ENCODE data around the gene S100A14. TPM values are rescaled to one million over a fixed set of nuclear protein-coding genes. Genes with fewer than 3 reads are reported as not detected.

Gene S100A14
- total RNA-seq, 1 experiment from 2014 or later: 624 TPM

DNA sequence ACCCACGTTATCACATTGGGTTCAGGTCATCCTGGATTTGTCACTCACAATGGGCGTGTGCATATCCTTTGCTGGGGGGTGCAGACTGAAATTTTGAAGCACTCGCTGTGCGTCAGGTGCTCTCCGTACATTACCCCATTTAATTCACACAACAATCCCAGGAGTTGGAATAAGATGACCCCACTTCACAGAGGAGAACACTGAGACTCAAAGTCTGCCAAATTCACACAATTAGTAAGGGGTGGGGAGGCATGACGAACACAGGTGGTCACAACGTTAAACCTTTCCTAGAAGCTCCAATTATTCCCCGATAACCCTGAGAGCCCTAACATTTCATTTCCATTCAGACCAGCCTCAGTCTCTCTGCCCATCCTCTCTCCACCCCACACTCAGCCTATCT lies 46.7 kb downstream of the S100A14 start:
- H3K36me3 ChIP-seq (ENCODE audit: control insufficient read depth, insufficient read depth, low read length): no peaks in the 10 kb centered on the region
- H3K27me3 Mint-ChIP-seq (ENCODE audit: insufficient read depth, unreplicated experiment): no peaks in the 10 kb centered on the region
- H3K36me3 Mint-ChIP-seq (ENCODE audit: insufficient read depth, unreplicated experiment): peaks cover 15% of the 10 kb centered on the region
- POLR2A ChIA-PET: no interaction called here
- no peaks in the 10 kb centered on the region for H3K9me3 ChIP-seq
- H3K4me3 Mint-ChIP-seq (ENCODE audit: unreplicated experiment): no peak overlapping the region
- intact Hi-C loops (cut with micrococcal nuclease; ENCODE audit: unreplicated experiment): loop anchor here (10.0 kb wide), 1 partner anchor 215 kb away; the partner anchor contains the start of gene S100A9
- no TSS peak for BruUV-seq (replicated peaks)
- TF ChIP-seq, protein P1, sequence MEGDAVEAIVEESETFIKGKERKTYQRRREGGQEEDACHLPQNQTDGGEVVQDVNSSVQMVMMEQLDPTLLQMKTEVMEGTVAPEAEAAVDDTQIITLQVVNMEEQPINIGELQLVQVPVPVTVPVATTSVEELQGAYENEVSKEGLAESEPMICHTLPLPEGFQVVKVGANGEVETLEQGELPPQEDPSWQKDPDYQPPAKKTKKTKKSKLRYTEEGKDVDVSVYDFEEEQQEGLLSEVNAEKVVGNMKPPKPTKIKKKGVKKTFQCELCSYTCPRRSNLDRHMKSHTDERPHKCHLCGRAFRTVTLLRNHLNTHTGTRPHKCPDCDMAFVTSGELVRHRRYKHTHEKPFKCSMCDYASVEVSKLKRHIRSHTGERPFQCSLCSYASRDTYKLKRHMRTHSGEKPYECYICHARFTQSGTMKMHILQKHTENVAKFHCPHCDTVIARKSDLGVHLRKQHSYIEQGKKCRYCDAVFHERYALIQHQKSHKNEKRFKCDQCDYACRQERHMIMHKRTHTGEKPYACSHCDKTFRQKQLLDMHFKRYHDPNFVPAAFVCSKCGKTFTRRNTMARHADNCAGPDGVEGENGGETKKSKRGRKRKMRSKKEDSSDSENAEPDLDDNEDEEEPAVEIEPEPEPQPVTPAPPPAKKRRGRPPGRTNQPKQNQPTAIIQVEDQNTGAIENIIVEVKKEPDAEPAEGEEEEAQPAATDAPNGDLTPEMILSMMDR (IDR thresholded peaks at IDR 0.05; ENCODE audit: insufficient read depth in 1 of 2, low read depth in 1 of 2, low read length in 1 of 2, severe bottlenecking in 1 of 2, unreplicated experiment in 1 of 2): no peak
- H3K4me1 ChIP-seq: peaks cover 61% of the 10 kb centered on the region
- no peaks in the 10 kb centered on the region for H3K9me3 Mint-ChIP-seq (ENCODE audit: unreplicated experiment)
- peak overlapping the region; percentile 98 for H3K27ac Mint-ChIP-seq (ENCODE audit: unreplicated experiment)
- no peak overlapping the region for H3K4me3 ChIP-seq (ENCODE audit: low read depth, low read length)
- DNase-seq: no peak
- H3K27me3 ChIP-seq (replicated peaks; ENCODE audit: control insufficient read depth, insufficient read depth, low read length): no peaks in the 10 kb centered on the region
- CTCF ChIA-PET: interaction anchor here (0.8 to 1.9 kb wide), 3 partner anchors 34 to 62 kb away, joined by 3 to 8 read pairs (median 5); partner anchors contain the start of genes S100A13 and S100A6
- H3K4me1 Mint-ChIP-seq (ENCODE audit: low read depth, unreplicated experiment): peaks cover 71% of the 10 kb centered on the region

DNA sequence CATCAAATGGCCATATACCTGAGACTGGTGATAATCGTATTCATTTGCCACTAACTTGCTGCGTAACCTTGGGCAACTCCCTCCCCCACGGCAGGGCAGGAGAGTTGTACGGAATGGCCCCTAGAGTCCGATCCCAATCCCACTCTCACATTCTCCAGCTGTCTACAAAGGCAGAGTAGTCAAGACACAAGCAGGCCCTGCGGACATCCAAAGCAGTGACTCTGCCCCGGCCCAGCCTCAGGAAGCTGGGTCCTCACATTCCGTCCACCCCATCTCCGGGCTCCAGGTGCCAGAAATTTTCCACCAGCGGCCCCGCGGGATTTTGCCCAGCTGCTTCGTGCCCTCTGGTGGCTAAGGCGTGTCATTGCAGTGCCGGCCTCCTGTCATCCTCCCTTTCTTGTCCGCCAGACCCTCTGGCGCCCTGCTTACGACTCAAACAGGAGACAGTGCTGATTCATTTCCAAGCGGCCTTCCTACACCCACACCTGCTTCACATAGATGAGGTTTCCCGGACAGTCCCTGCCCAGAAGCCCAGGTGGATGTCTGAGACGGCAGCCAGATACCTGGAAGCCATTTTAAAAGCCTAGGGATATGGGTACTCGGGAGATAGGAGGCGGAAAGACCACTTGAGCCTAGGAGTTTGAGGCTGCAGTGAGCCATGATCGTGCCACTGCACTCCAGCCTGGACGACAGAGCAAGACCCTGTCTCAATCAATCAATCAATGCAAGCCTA lies 47.6 kb downstream of the S100A14 start:
- H3K4me3 ChIP-seq (ENCODE audit: low read depth, low read length): no peak overlapping the region
- Mint-ChIP-seq H3K36me3 (ENCODE audit: insufficient read depth, unreplicated experiment) (peaks cover 15% of the 10 kb centered on the region), H3K4me1 (ENCODE audit: low read depth, unreplicated experiment) (peaks cover 71% of the 10 kb centered on the region), H3K27ac (ENCODE audit: unreplicated experiment) (peak overlapping the region; percentile 98), H3K9me3 (ENCODE audit: unreplicated experiment) (no peaks in the 10 kb centered on the region), H3K27me3 (ENCODE audit: insufficient read depth, unreplicated experiment) (no peaks in the 10 kb centered on the region), H3K4me3 (ENCODE audit: unreplicated experiment) (peak overlapping the region; percentile 46)
- CTCF ChIA-PET: interaction anchor here (0.7 to 2.0 kb wide), 13 partner anchors 9 to 61 kb away, joined by 3 to 22 read pairs (median 7); partner anchors contain the start of genes S100A13, S100A16, S100A4 and S100A6
- TF ChIP-seq, protein P1 (IDR thresholded peaks at IDR 0.05; ENCODE audit: insufficient read depth in 1 of 2, low read depth in 1 of 2, low read length in 1 of 2, severe bottlenecking in 1 of 2, unreplicated experiment in 1 of 2): peak; percentile 96 to 98
- peak; percentile 94 for DNase-seq
- H3K4me1 ChIP-seq: peaks cover 67% of the 10 kb centered on the region
- no TSS peak for BruUV-seq (replicated peaks)
- intact Hi-C loops (cut with micrococcal nuclease; ENCODE audit: unreplicated experiment): loop anchor here (1.0 to 10.0 kb wide), 3 partner anchors 35 to 214 kb away; partner anchors contain the start of gene S100A9
- POLR2A ChIA-PET: interaction anchor here (0.6 to 1.7 kb wide), 5 partner anchors 11 to 59 kb away, joined by 3 to 6 read pairs (median 5); partner anchors contain the start of genes S100A13, S100A14, S100A16 and S100A4
- no peaks in the 10 kb centered on the region for H3K36me3 ChIP-seq (ENCODE audit: control insufficient read depth, insufficient read depth, low read length)
- no peaks in the 10 kb centered on the region for H3K27me3 ChIP-seq (replicated peaks; ENCODE audit: control insufficient read depth, insufficient read depth, low read length)
- no peaks in the 10 kb centered on the region for H3K9me3 ChIP-seq

DNA sequence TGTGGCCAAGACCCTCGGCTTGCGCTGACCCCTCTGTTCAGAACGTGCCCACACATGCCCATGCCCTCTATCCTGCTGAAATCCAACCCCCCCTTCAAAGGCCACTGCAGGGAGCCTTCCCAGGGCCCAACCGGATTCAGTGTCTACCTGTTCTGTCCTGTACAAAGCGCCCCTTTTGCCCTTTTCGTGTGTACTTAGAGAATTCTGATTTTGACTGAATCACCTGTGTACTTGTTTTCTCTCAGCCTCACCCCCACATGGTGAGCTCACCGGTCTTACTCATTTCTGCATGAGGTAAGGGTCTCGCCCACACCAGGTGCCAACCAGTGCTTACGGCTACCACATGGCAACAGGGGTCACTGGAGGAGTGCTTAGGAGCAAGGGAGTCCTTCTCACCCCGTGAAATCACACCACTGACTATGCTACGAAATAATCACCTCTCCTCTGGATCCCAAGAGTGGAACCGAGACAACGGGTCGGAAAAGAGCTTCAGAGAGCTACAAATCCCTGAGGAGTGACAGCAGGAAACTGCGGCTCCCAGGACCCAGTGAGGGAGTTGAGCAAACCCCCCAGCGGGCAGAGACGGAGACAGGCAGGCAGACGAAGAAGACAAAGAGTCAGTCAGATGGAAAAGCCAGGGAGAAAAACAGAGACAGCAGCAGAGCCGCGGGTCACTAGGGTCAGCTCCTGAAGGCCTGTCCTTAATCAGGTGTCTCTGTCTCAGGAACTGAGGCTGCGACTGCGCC lies 48.3 kb downstream of the S100A14 start:
- POLR2A ChIA-PET: interaction anchor here (0.6 to 1.7 kb wide), 5 partner anchors 11 to 60 kb away, joined by 3 to 6 read pairs (median 5); partner anchors contain the start of genes S100A13, S100A14, S100A16 and S100A4
- no peaks in the 10 kb centered on the region for H3K9me3 ChIP-seq
- H3K4me1 Mint-ChIP-seq (ENCODE audit: low read depth, unreplicated experiment): peaks cover 64% of the 10 kb centered on the region
- peak overlapping the region; percentile 98 for H3K27ac Mint-ChIP-seq (ENCODE audit: unreplicated experiment)
- H3K36me3 Mint-ChIP-seq (ENCODE audit: insufficient read depth, unreplicated experiment): peaks cover 15% of the 10 kb centered on the region
- CTCF ChIA-PET: interaction anchor here (0.7 to 2.0 kb wide), 12 partner anchors 10 to 59 kb away, joined by 3 to 22 read pairs (median 7); partner anchors contain the start of genes S100A13, S100A16, S100A4 and S100A6
- intact Hi-C loops (cut with micrococcal nuclease; ENCODE audit: unreplicated experiment): loop anchor here (1.0 to 10.0 kb wide), 3 partner anchors 34 to 213 kb away; partner anchors contain the start of gene S100A9
- peak overlapping the region; percentile 46 for H3K4me3 Mint-ChIP-seq (ENCODE audit: unreplicated experiment)
- BruUV-seq (replicated peaks): TSS peak; percentile 53
- H3K4me3 ChIP-seq (ENCODE audit: low read depth, low read length): no peak overlapping the region
- H3K9me3 Mint-ChIP-seq (ENCODE audit: unreplicated experiment): no peaks in the 10 kb centered on the region
- no peaks in the 10 kb centered on the region for H3K36me3 ChIP-seq (ENCODE audit: control insufficient read depth, insufficient read depth, low read length)
- no peak for DNase-seq
- H3K4me1 ChIP-seq: peaks cover 63% of the 10 kb centered on the region
- H3K27me3 ChIP-seq (replicated peaks; ENCODE audit: control insufficient read depth, insufficient read depth, low read length): no peaks in the 10 kb centered on the region
- TF ChIP-seq, protein P1 (IDR thresholded peaks at IDR 0.05; ENCODE audit: insufficient read depth in 1 of 2, low read depth in 1 of 2, low read length in 1 of 2, severe bottlenecking in 1 of 2, unreplicated experiment in 1 of 2): no peak
- no peaks in the 10 kb centered on the region for H3K27me3 Mint-ChIP-seq (ENCODE audit: insufficient read depth, unreplicated experiment)

All from Caco-2 (cell line).